Ovary (tissue), 9 donors: ENCODE measurements around the gene SLC5A6. TPM values are rescaled to one million over a fixed set of nuclear protein-coding genes. Genes with fewer than 3 reads are reported as not detected.

Source experiments
- DNase-seq, 5 donors: peaks; one replicate each; pipeline ENCODE4 v3.0.0-alpha.2; 2019 to 2020
- H3K27ac ChIP-seq, 2 donors: fragments of 200-600 bp; one replicate each; pipeline versions ENCODE4 v1.5.1 to v1.8.0; 2019 to 2022
- H3K27me3 ChIP-seq: fragments of 200-600 bp; one replicate; pipeline ENCODE4 v1.8.0; 2022
- H3K36me3 ChIP-seq: fragments of 200-600 bp; sonication (generic); one replicate; pipeline ENCODE4 v1.5.1; 2019
- H3K4me1 ChIP-seq: one replicate; pipeline ENCODE4 v1.8.1; 2013; ENCODE audit warnings: mild to moderate bottlenecking, moderate library complexity; ENCODE audit not compliant: insufficient read depth
- H3K4me3 ChIP-seq: fragments of 200-600 bp; sonication (generic); one replicate; pipeline ENCODE4 v1.5.1; 2017
- H3K9me3 ChIP-seq, 2 donors: fragments of 200-600 bp in 1 of 2; sonication (generic) in 1 of 2; one replicate each; pipeline versions ENCODE4 v1.5.1 to v1.8.1; 2013 to 2019; ENCODE audit warnings: mild to moderate bottlenecking in 1 of 2, moderate library complexity in 1 of 2
- CTCF ChIP-seq, 3 donors: fragments of 450-650 bp in 2 of 3; fragments of 200-600 bp in 1 of 3; IDR thresholded peaks; one replicate each; pipeline versions ENCODE4 v1.5.1 to v1.8.0; 2016 to 2022; ENCODE audit warnings: antibody characterized with exemption in 3 of 3, mild to moderate bottlenecking in 1 of 3
- EP300 ChIP-seq: sonication (generic); formaldehyde crosslinking; IDR thresholded peaks from one replicate; pipeline ENCODE4 v1.6.1; 2017; ENCODE audit warnings: antibody characterized with exemption
- POLR2A ChIP-seq: fragments of 450-650 bp; IDR thresholded peaks from one replicate; pipeline ENCODE4 v1.6.1; 2017; ENCODE audit warnings: antibody characterized with exemption, mild to moderate bottlenecking, moderate library complexity
- WGBS, 3 donors: extraction: QIAGEN DNeasy Blood & Tissue Kit in 1 of 3; methylation state at CpG; one replicate each; pipeline versions ENCODE4 v1.1.5 to v1.1.7; 2013 to 2017; 5-methylcytosine and 5-hydroxymethylcytosine counted together
- intact Hi-C, 4 donors: fragments of 100-400 bp; cut with DNase I; formaldehyde crosslinking; loops; one replicate each; pipeline versions ENCODE4 v1.11.0 to v1.15.1; 2022 to 2023
- polyA plus RNA-seq, 2 donors: library from polyadenylated mRNA; stranded (reverse); fragments of 200-250 nt in 1 of 2; fragments of 350-450 nt in 1 of 2; fragmentation: Illumina TruSeq in 1 of 2; extraction: RNeasy Lipid Tissue Mini Kit (QIAGEN cat#74804) in 1 of 2; gene quantifications; one replicate each; pipeline ENCODE4 v1.2.3, GENCODE V29; 2013 to 2014
- total RNA-seq, 7 donors: library from RNA; depleted of rRNA in 2 of 7; stranded (reverse); fragments of >200 nt in 2 of 7; fragmentation: NEBNext Ultra II Directional in 3 of 7; extraction: Animal tissue kit (Norgen Biotek cat#: 25700) in 3 of 7; gene quantifications; one replicate each; pipeline versions ENCODE4 v1.1.0 to v1.2.4, GENCODE V29; 2016 to 2023
- donor health status: DM: no; HTN: no; CAD: no; lungs with moderate emphysema.
- donor health status: DM: no; HTN: no; CAD: no.
- donor health status: Bipolar disorder and iron deficiency.
- donor health status: DM: yes; HTN: yes; CAD: no.
- donor health status: DM: no; HTN: no; CAD: no.
- donor health status: DM: yes; HTN: yes; CAD: no.

SLC5A6 gene
- total and polyA plus RNA-seq, 9 donors: 11.2 to 37.9 (median 19.2) TPM

DNA sequence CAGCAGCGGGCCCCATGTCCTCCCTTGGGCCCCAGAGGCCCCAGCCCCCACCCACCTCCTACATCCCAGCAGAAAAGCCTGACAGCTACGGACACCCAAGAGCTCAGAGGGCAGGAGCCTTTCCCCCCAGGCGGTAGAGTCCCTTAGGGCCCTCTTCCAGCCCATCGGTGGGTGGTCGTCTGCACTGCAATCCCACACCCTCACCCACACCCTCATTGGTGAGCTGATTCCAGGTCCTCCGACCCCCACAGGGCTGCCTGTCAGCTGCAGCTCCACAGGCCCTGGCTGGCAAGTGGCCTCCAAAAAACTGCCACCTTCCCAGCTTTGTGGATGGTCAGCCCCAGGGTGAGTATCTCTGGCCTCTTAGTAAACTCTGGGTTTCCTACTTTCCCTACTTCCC lies 52.8 kb downstream of the SLC5A6 start:
- 61 to 91% (median 67%) methylated on average over 5 to 6 of the region's 6 CpGs for WGBS, 3 donors
- intact Hi-C loops: no loop called here
- H3K9me3 ChIP-seq: no peaks in the 10 kb centered on the region
- no peak overlapping the region for H3K27ac ChIP-seq
- DNase-seq: no peak
- H3K4me3 ChIP-seq: no peak overlapping the region
- no peaks in the 10 kb centered on the region for H3K36me3 ChIP-seq
- no peak for TF ChIP-seq CTCF (IDR thresholded peaks at IDR 0.05)
- TF ChIP-seq POLR2A: no peak
- TF ChIP-seq EP300: no peak
- H3K4me1 ChIP-seq: peaks cover 16% of the 10 kb centered on the region
- no peaks in the 10 kb centered on the region for H3K27me3 ChIP-seq

GRCh38 chr2:27158468-27158867 lies 53.6 kb downstream of the SLC5A6 start:
- Histone ChIP-seq H3K36me3 (no peaks in the 10 kb centered on the region), H3K9me3 (no peaks in the 10 kb centered on the region), H3K4me1 (peaks cover 20% of the 10 kb centered on the region), H3K27ac (no peak overlapping the region), H3K27me3 (no peaks in the 10 kb centered on the region), H3K4me3 (no peak overlapping the region)
- WGBS, 3 donors: 69 to 81% (median 71%) methylated on average over 6 of the region's 6 CpGs
- intact Hi-C loops: no loop called here
- no peak for DNase-seq
- TF ChIP-seq CTCF (IDR thresholded peaks at IDR 0.05) (no peak), POLR2A (no peak), EP300 (no peak)

GRCh38 chr2:27155069-27155520 lies 57.0 kb downstream of the SLC5A6 start:
- Histone ChIP-seq H3K36me3 (no peaks in the 10 kb centered on the region), H3K4me1 (peaks cover 31% of the 10 kb centered on the region), H3K9me3 (no peaks in the 10 kb centered on the region), H3K27ac (peak overlapping the region; percentile 21 to 77), H3K4me3 (no peak overlapping the region), H3K27me3 (no peaks in the 10 kb centered on the region)
- WGBS, 3 donors: 47 to 54% (median 48%) methylated on average over 9 of the region's 9 CpGs
- TF ChIP-seq EP300 (no peak), POLR2A (no peak), CTCF (IDR thresholded peaks at IDR 0.05) (no peak)
- DNase-seq: peak; percentile 49 to 70 (median 61)
- intact Hi-C loops: no loop called here

DNA sequence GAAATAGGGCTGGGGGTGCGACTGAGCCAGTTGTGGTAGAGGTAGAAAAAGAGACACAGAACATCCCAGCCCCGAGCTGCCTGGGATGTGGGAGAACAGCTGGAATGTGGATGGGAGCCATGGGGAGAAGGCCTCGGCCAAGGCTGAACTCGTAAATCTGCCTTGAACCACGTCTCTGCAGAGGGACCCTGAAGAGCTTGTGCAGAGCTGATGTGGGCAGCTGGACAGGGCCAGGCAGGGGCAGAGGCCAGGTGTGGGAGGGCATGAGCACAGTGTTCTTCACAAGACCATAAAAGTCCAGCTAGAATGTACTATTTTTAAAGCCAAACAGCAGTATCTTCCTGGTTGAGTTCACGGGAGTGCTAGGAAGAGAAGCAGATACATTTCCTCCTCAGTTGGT lies 57.6 kb downstream of the SLC5A6 start:
- H3K27me3 ChIP-seq: no peaks in the 10 kb centered on the region
- H3K4me3 ChIP-seq: no peak overlapping the region
- peak overlapping the region; percentile 21 to 77 for H3K27ac ChIP-seq
- intact Hi-C loops: no loop called here
- peak; percentile 86 to 97 (median 93) for DNase-seq
- no peaks in the 10 kb centered on the region for H3K9me3 ChIP-seq
- 4 to 13% (median 5%) methylated on average over 6 of the region's 6 CpGs for WGBS, 3 donors
- H3K4me1 ChIP-seq: peaks cover 36% of the 10 kb centered on the region
- no peaks in the 10 kb centered on the region for H3K36me3 ChIP-seq
- TF ChIP-seq POLR2A: no peak
- TF ChIP-seq EP300: no peak
- no peak for TF ChIP-seq CTCF (IDR thresholded peaks at IDR 0.05)
